Keratinocyte (primary cell): ENCODE results near the gene CCN6. TPM values are rescaled to one million over a fixed set of nuclear protein-coding genes. Genes with fewer than 3 reads are reported as not detected.

Experiments used
- DNase-seq: peaks from one replicate; pipeline ENCODE4 v3.0.0-alpha.2; 2011; ENCODE audit warnings: low read depth, missing footprints, low spot score
- FAIRE-seq: peaks from 2 replicates; lab custom pipeline; 2011; peaks lifted over from hg19 to GRCh38; lab: Jason Lieb, UNC
- H2AFZ ChIP-seq: 2 replicates; pipeline ENCODE4 v1.6.0; 2012; ENCODE audit warnings: low read length, control low read depth, inconsistent platforms; ENCODE audit not compliant: control insufficient read depth
- H3K27ac ChIP-seq: 2 replicates; pipeline ENCODE4 v1.5.1; 2011; ENCODE audit warnings: low read length; ENCODE audit not compliant: control insufficient read depth, insufficient read depth
- H3K27me3 ChIP-seq: 3 replicates; pipeline ENCODE4 v1.6.0; 2011; ENCODE audit warnings: low read length; ENCODE audit not compliant: control insufficient read depth, insufficient read depth; ENCODE audit errors: extremely low read depth
- H3K36me3 ChIP-seq, 2 experiments: 2 replicates in 1 of 2; 3 replicates in 1 of 2; pipeline ENCODE4 v1.5.1; 2011; ENCODE audit warnings: low read length in 2 of 2, mild to moderate bottlenecking in 1 of 2; ENCODE audit not compliant: control insufficient read depth in 2 of 2, insufficient read depth in 2 of 2; ENCODE audit errors: extremely low read depth in 1 of 2
- H3K4me1 ChIP-seq: 3 replicates; pipeline ENCODE4 v1.5.1; 2011; ENCODE audit warnings: low read length; ENCODE audit not compliant: control insufficient read depth, insufficient read depth; ENCODE audit errors: extremely low read depth
- H3K4me2 ChIP-seq: 3 replicates; pipeline ENCODE4 v1.6.0; 2011; ENCODE audit warnings: low read depth, low read length; ENCODE audit not compliant: control insufficient read depth, insufficient read depth; ENCODE audit errors: extremely low read depth
- H3K4me3 ChIP-seq, 3 experiments: fragments of 200-600 bp in 1 of 3; sonication (generic) in 1 of 3; 2 replicates in 2 of 3; 3 replicates in 1 of 3; pipeline ENCODE4 v1.5.1; 2011 to 2016; ENCODE audit warnings: low read length in 3 of 3, mild to moderate bottlenecking in 3 of 3, control low read depth in 2 of 3, inconsistent platforms in 1 of 3, low read depth in 1 of 3, mixed read lengths in 1 of 3, mixed run types in 1 of 3, moderate library complexity in 1 of 3; ENCODE audit not compliant: control insufficient read depth in 2 of 3, insufficient read depth in 2 of 3; ENCODE audit errors: extremely low read depth in 1 of 3
- H3K79me2 ChIP-seq: 2 replicates; pipeline ENCODE4 v1.6.0; 2012; ENCODE audit warnings: low read length; ENCODE audit not compliant: control insufficient read depth, insufficient read depth
- H3K9ac ChIP-seq: 3 replicates; pipeline ENCODE4 v1.6.0; 2011; ENCODE audit warnings: low read length; ENCODE audit not compliant: control insufficient read depth, insufficient read depth; ENCODE audit errors: extremely low read depth
- H3K9me1 ChIP-seq: 3 replicates; pipeline ENCODE4 v1.6.0; 2011; ENCODE audit warnings: low read length; ENCODE audit not compliant: control insufficient read depth, insufficient read depth; ENCODE audit errors: extremely low read depth
- H3K9me3 ChIP-seq: 2 replicates; pipeline ENCODE4 v1.5.1; 2012; ENCODE audit warnings: low read depth, low read length; ENCODE audit not compliant: control insufficient read depth
- H4K20me1 ChIP-seq: 3 replicates; pipeline ENCODE4 v1.6.0; 2011; ENCODE audit warnings: low read length; ENCODE audit not compliant: control insufficient read depth, insufficient read depth; ENCODE audit errors: extremely low read depth
- CTCF ChIP-seq, 3 experiments: IDR thresholded peaks in 1 of 3; conservative IDR thresholded peaks in 1 of 3; optimal IDR thresholded peaks in 1 of 3; 2 replicates in 2 of 3; 3 replicates in 1 of 3; pipeline versions ENCODE3 to v1.5.1; 2011; ENCODE audit warnings: low read length in 3 of 3, mild to moderate bottlenecking in 3 of 3, moderate library complexity in 2 of 3, control low read depth in 1 of 3, inconsistent platforms in 1 of 3; ENCODE audit not compliant: insufficient read depth in 2 of 3; ENCODE audit errors: extremely low read depth in 1 of 3
- EZH2 ChIP-seq: IDR thresholded peaks from one replicate; pipeline ENCODE4 v1.6.1; 2012; ENCODE audit warnings: inconsistent platforms, mild to moderate bottlenecking, low read length, moderate library complexity
- dilution Hi-C: fragments of 300-500 bp; cut with MboI; formaldehyde crosslinking; loops from one replicate; pipeline ENCODE4 v1.7.0; 2020; ENCODE audit warnings: low sequenced_read_pairs; ENCODE audit not compliant: extremely low pct_ligation_motif_present
- polyA plus RNA-seq, 5 experiments: library from polyadenylated mRNA; depleted of rRNA in 3 of 5; stranded (reverse) in 3 of 5; stranded (forward) in 1 of 5; unstranded in 1 of 5; fragments of >200 nt; gene quantifications; 1 replicate in 1 of 5; 2 replicates in 3 of 5; 3 replicates in 1 of 5; pipeline versions ENCODE4 v1.2.1 to v1.2.3, GENCODE V29; 2011 to 2012; ENCODE audit warnings: missing spikeins in 2 of 5, low read depth in 1 of 5, low replicate concordance in 1 of 5

CCN6 gene
- polyA plus RNA-seq, 1 donor (not counting 4 experiments of a cell fraction or from before 2014, with no cell fraction given) = 0.90 TPM

- TF ChIP-seq EZH2 (no peak), CTCF (optimal IDR thresholded peaks at IDR 0.05 in 1 of 3, IDR thresholded peaks at IDR 0.05 in 1 of 3, conservative IDR thresholded peaks at IDR 0.05 in 1 of 3; ENCODE audit: extremely low read depth in 1 of 3, insufficient read depth in 2 of 3, low read length in 3 of 3) (no peak)
- H3K36me3 ChIP-seq = no peaks in the 10 kb centered on the region
- H3K4me2 ChIP-seq = no peak overlapping the region
- no peak overlapping the region for H2AFZ ChIP-seq
- peaks cover 3% of the 10 kb centered on the region for H3K4me1 ChIP-seq
- H3K9me3 ChIP-seq = peaks cover 3% of the 10 kb centered on the region
- H3K27ac ChIP-seq = no peak overlapping the region
- no peaks in the 10 kb centered on the region for H3K79me2 ChIP-seq
- no peak overlapping the region for H3K4me3 ChIP-seq
- no peaks in the 10 kb centered on the region for H3K27me3 ChIP-seq
- DNase-seq (no peak), FAIRE-seq (no peak)
- H4K20me1 ChIP-seq = no peaks in the 10 kb centered on the region
- dilution Hi-C loops = no loop called here
- H3K9ac ChIP-seq = no peak overlapping the region
- no peaks in the 10 kb centered on the region for H3K9me1 ChIP-seq
These were observed 31.2 kb upstream of the CCN6 start for GRCh38 chr6:112022749-112023148.

GRCh38 chr6:112024464-112024863, 29.4 kb upstream of the CCN6 start:
- Histone ChIP-seq H3K27ac (no peak overlapping the region), H3K79me2 (no peaks in the 10 kb centered on the region), H3K4me1 (peaks cover 7% of the 10 kb centered on the region), H3K9me3 (peaks cover 3% of the 10 kb centered on the region), H3K4me2 (no peak overlapping the region), H4K20me1 (no peaks in the 10 kb centered on the region), H3K27me3 (no peaks in the 10 kb centered on the region), H3K36me3 (no peaks in the 10 kb centered on the region), H3K9ac (no peak overlapping the region), H3K9me1 (no peaks in the 10 kb centered on the region), H2AFZ (no peak overlapping the region), H3K4me3 (no peak overlapping the region)
- FAIRE-seq = no peak
- TF ChIP-seq EZH2 (no peak), CTCF (optimal IDR thresholded peaks at IDR 0.05 in 1 of 3, IDR thresholded peaks at IDR 0.05 in 1 of 3, conservative IDR thresholded peaks at IDR 0.05 in 1 of 3; ENCODE audit: extremely low read depth in 1 of 3, insufficient read depth in 2 of 3, low read length in 3 of 3) (no peak)
- DNase-seq = no peak
- dilution Hi-C loops = no loop called here
